ENCODE results near the gene TCF20.

- TF ChIP-seq CTCF (IDR thresholded peaks at IDR 0.05) (no peak), POLR2AphosphoS5 (IDR thresholded peaks at IDR 0.05) (no peak), POLR2A (IDR thresholded peaks at IDR 0.05) (no peak), EP300 (IDR thresholded peaks at IDR 0.05) (no peak)
These were observed 31.3 kb upstream of the TCF20 start for GRCh38 chr22:42301742-42302102.
